Neural cell (in vitro differentiated cells): ENCODE results near the gene CYP4A11.

Source experiments
- EP300 ChIP-seq: fragments of 450-650 bp; conservative IDR thresholded peaks from 2 replicates; pipeline ENCODE4 v1.6.1; 2014; ENCODE audit warnings: antibody characterized with exemption, mild to moderate bottlenecking, moderate library complexity; ENCODE audit not compliant: poor library complexity, severe bottlenecking
- EZH2 ChIP-seq: fragments of 200-600, 300-800 bp; shearing (Covaris generic), sonication (generic); IDR thresholded peaks from 2 replicates; pipeline ENCODE4 v1.6.1; 2014; ENCODE audit warnings: antibody characterized with exemption, low read length, borderline replicate concordance, mild to moderate bottlenecking; ENCODE audit not compliant: insufficient read depth, poor library complexity, severe bottlenecking
- MXI1 ChIP-seq: fragments of 450-650 bp; conservative IDR thresholded peaks from 2 replicates; pipeline ENCODE4 v1.6.1; 2014; ENCODE audit warnings: antibody characterized with exemption, mild to moderate bottlenecking; ENCODE audit not compliant: poor library complexity, severe bottlenecking
- POLR2AphosphoS5 ChIP-seq: IDR thresholded peaks from 2 replicates; pipeline ENCODE4 v1.6.1; 2012
- RAD21 ChIP-seq: fragments of 450-650 bp; conservative IDR thresholded peaks from 2 replicates; pipeline ENCODE4 v1.6.1; 2014; ENCODE audit warnings: antibody characterized with exemption, mild to moderate bottlenecking, moderate library complexity
- TAF1 ChIP-seq: IDR thresholded peaks from 2 replicates; pipeline ENCODE4 v1.6.1; 2012; ENCODE audit warnings: low read depth
- TF ChIP-seq, protein P1 (sequence below): fragments of 450-650 bp; IDR thresholded peaks from 2 replicates; pipeline ENCODE4 v1.5.1; 2014; ENCODE audit warnings: antibody characterized with exemption, mild to moderate bottlenecking, moderate library complexity; ENCODE audit not compliant: poor library complexity, severe bottlenecking
- TF ChIP-seq, protein P2 (sequence below): IDR thresholded peaks from 2 replicates; pipeline ENCODE4 v1.6.1; 2012; ENCODE audit warnings: borderline replicate concordance

DNA sequence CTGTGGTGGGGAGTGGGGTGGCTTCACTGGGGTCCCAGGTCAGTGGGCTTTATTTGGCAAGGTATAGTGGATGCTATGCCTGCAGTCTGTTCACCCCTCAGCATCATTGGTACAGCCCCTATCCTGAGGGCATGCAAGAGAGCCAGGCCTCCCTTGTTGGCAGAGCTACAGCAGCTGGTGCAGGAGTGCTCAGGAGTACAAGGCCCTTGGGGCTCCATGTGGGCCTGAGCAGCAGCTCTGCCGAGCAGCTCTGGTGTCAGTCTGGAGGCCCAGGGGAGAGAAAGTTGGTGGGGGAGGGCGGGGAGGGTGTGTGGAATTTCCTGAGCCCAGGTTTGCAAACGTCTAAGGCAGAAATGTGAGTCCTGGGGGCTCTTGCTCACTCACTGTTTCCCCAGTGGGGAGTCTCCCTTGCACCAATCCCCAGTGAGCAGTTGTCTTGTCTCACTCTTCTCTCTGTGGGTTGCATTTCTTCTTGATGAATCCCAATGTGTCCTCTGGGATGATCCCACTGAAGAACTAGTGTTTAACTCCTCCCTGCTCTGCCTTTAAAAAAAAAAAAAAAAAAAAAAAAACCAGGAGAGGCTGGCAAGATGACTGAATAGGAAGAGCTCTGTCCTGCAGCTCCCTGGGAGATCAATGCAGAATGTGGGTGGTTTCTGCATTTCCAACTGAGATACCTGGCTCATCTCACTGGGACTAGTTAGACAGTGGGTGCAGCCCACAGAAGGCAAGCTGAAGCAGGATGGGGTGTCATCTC is 42.7 kb upstream of the CYP4A11 start:
- TF ChIP-seq, protein P1, sequence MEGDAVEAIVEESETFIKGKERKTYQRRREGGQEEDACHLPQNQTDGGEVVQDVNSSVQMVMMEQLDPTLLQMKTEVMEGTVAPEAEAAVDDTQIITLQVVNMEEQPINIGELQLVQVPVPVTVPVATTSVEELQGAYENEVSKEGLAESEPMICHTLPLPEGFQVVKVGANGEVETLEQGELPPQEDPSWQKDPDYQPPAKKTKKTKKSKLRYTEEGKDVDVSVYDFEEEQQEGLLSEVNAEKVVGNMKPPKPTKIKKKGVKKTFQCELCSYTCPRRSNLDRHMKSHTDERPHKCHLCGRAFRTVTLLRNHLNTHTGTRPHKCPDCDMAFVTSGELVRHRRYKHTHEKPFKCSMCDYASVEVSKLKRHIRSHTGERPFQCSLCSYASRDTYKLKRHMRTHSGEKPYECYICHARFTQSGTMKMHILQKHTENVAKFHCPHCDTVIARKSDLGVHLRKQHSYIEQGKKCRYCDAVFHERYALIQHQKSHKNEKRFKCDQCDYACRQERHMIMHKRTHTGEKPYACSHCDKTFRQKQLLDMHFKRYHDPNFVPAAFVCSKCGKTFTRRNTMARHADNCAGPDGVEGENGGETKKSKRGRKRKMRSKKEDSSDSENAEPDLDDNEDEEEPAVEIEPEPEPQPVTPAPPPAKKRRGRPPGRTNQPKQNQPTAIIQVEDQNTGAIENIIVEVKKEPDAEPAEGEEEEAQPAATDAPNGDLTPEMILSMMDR: no peak
- no peak for TF ChIP-seq EZH2
- no peak for TF ChIP-seq MXI1
- TF ChIP-seq, protein P2, sequence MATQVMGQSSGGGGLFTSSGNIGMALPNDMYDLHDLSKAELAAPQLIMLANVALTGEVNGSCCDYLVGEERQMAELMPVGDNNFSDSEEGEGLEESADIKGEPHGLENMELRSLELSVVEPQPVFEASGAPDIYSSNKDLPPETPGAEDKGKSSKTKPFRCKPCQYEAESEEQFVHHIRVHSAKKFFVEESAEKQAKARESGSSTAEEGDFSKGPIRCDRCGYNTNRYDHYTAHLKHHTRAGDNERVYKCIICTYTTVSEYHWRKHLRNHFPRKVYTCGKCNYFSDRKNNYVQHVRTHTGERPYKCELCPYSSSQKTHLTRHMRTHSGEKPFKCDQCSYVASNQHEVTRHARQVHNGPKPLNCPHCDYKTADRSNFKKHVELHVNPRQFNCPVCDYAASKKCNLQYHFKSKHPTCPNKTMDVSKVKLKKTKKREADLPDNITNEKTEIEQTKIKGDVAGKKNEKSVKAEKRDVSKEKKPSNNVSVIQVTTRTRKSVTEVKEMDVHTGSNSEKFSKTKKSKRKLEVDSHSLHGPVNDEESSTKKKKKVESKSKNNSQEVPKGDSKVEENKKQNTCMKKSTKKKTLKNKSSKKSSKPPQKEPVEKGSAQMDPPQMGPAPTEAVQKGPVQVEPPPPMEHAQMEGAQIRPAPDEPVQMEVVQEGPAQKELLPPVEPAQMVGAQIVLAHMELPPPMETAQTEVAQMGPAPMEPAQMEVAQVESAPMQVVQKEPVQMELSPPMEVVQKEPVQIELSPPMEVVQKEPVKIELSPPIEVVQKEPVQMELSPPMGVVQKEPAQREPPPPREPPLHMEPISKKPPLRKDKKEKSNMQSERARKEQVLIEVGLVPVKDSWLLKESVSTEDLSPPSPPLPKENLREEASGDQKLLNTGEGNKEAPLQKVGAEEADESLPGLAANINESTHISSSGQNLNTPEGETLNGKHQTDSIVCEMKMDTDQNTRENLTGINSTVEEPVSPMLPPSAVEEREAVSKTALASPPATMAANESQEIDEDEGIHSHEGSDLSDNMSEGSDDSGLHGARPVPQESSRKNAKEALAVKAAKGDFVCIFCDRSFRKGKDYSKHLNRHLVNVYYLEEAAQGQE: no peak
- no peak for TF ChIP-seq POLR2AphosphoS5
- no peak for TF ChIP-seq TAF1
- TF ChIP-seq EP300: no peak
- TF ChIP-seq RAD21: no peak
